GM23248 (cell line): Measurements from ENCODE around the gene RANGAP1. TPM values are rescaled to one million over a fixed set of nuclear protein-coding genes. Genes with fewer than 3 reads are reported as not detected.

ENCODE experiments used
- DNase-seq: peaks from one replicate; pipeline ENCODE4 v3.0.0-alpha.2; 2015
- H2AFZ ChIP-seq: fragments of 200-600 bp; sonication (generic); 2 replicates; pipeline ENCODE4 v1.6.1; 2016; ENCODE audit warnings: antibody characterized with exemption
- H3F3A ChIP-seq: fragments of 200-600 bp; sonication (generic); 2 replicates; pipeline ENCODE4 v1.6.1; 2016; ENCODE audit warnings: mild to moderate bottlenecking, antibody characterized with exemption, mixed run types; ENCODE audit not compliant: insufficient read depth
- H3K27ac ChIP-seq: fragments of 200-600 bp; sonication (generic); 2 replicates; pipeline ENCODE4 v1.5.1; 2016; ENCODE audit warnings: mild to moderate bottlenecking
- H3K27me3 ChIP-seq: fragments of 200-600 bp; sonication (generic); replicated peaks from 2 replicates; pipeline ENCODE4 v1.6.1; 2016; ENCODE audit warnings: mild to moderate bottlenecking; ENCODE audit not compliant: insufficient read depth
- H3K36me3 ChIP-seq: fragments of 200-600 bp; sonication (generic); 2 replicates; pipeline ENCODE4 v1.6.1; 2016; ENCODE audit warnings: low read depth, mild to moderate bottlenecking
- H3K4me1 ChIP-seq: fragments of 200-600 bp; sonication (generic); 2 replicates; pipeline ENCODE4 v1.6.1; 2016; ENCODE audit warnings: mild to moderate bottlenecking; ENCODE audit not compliant: insufficient read depth
- H3K4me2 ChIP-seq: fragments of 200-600 bp; sonication (generic); one replicate; pipeline ENCODE4 v1.6.1; 2016; ENCODE audit warnings: mild to moderate bottlenecking; ENCODE audit not compliant: unreplicated experiment
- H3K4me3 ChIP-seq: fragments of 200-600 bp; sonication (generic); 2 replicates; pipeline ENCODE4 v1.5.1; 2016; ENCODE audit warnings: mild to moderate bottlenecking
- H3K79me2 ChIP-seq: fragments of 200-600 bp; sonication (generic); 2 replicates; pipeline ENCODE4 v1.6.1; 2016; ENCODE audit warnings: mild to moderate bottlenecking; ENCODE audit not compliant: insufficient read depth
- H3K9ac ChIP-seq: fragments of 200-600 bp; sonication (generic); 2 replicates; pipeline ENCODE4 v1.6.1; 2016; ENCODE audit warnings: mild to moderate bottlenecking
- H3K9me2 ChIP-seq: fragments of 200-600 bp; sonication (generic); 2 replicates; pipeline ENCODE4 v1.6.1; 2016; ENCODE audit warnings: mixed run types, mild to moderate bottlenecking, moderate library complexity; ENCODE audit not compliant: insufficient read depth
- H3K9me3 ChIP-seq: fragments of 200-600 bp; sonication (generic); one replicate; pipeline ENCODE4 v1.6.1; 2017; ENCODE audit warnings: low read depth
- H4K20me1 ChIP-seq: fragments of 200-600 bp; sonication (generic); 2 replicates; pipeline ENCODE4 v1.6.0; 2016; ENCODE audit not compliant: insufficient read depth
- EZH2 ChIP-seq: fragments of 200-600 bp; sonication (generic); IDR thresholded peaks from 2 replicates; pipeline ENCODE4 v1.6.1; 2018; ENCODE audit warnings: antibody characterized with exemption, mild to moderate bottlenecking; ENCODE audit not compliant: insufficient read depth, poor library complexity, severe bottlenecking
- EZH2phosphoT487 ChIP-seq: fragments of 200-600 bp; sonication (generic); IDR thresholded peaks from 2 replicates; pipeline ENCODE4 v1.6.1; 2018; ENCODE audit warnings: antibody characterized with exemption, moderate library complexity, mild to moderate bottlenecking, low read depth; ENCODE audit not compliant: insufficient read depth
- WGBS, 2 experiments: methylation state at CpG; one replicate each; pipeline ENCODE4 v1.1.6; 2015 to 2017; ENCODE audit warnings: low lambda C conversion rate in 2 of 2, low coverage in 1 of 2; ENCODE audit errors: missing lambda C conversion rate in 2 of 2; 5-methylcytosine and 5-hydroxymethylcytosine counted together
- in situ Hi-C: fragments of 300-500 bp; cut with MboI; formaldehyde crosslinking; loops from 2 replicates; pipeline ENCODE4 v1.15.0; 2020
- polyA plus RNA-seq: library from polyadenylated mRNA; unstranded; fragments of >200 nt; fragmentation: Nextera tagmentation; extraction: Ambion mirVana; gene quantifications from 2 replicates; pipeline ENCODE4 v1.2.1, GENCODE V29; 2016
- total RNA-seq: library from RNA; depleted of rRNA; stranded (reverse); fragments of >200 nt; shearing (Covaris generic); gene quantifications from 2 replicates; pipeline ENCODE4 v1.2.3, GENCODE V29; 2014

Gene RANGAP1
- total and polyA plus RNA-seq, 2 experiments from 2014 or later = 52.3 to 73.5 TPM

- Histone ChIP-seq H3K27me3 (no peaks in the 10 kb centered on the region), H2AFZ (no peak overlapping the region), H3K4me2 (no peak overlapping the region), H3F3A (no peaks in the 10 kb centered on the region), H4K20me1 (no peaks in the 10 kb centered on the region), H3K36me3 (no peaks in the 10 kb centered on the region), H3K9ac (no peak overlapping the region), H3K27ac (no peak overlapping the region), H3K9me3 (no peaks in the 10 kb centered on the region), H3K9me2 (no peaks in the 10 kb centered on the region), H3K4me1 (no peaks in the 10 kb centered on the region), H3K79me2 (no peaks in the 10 kb centered on the region), H3K4me3 (no peak overlapping the region)
- no peak for DNase-seq
- 85 to 88% methylated on average over 8 to 9 of the region's 9 CpGs for WGBS, 2 experiments
- TF ChIP-seq EZH2 (no peak), EZH2phosphoT487 (no peak)
- in situ Hi-C loops = no loop called here
Measured at GRCh38 chr22:41230401-41230785, 55.6 kb downstream of the RANGAP1 start.

GRCh38 chr22:41229730-41230400, 56.1 kb downstream of the RANGAP1 start:
- Histone ChIP-seq H3K9me2 (no peaks in the 10 kb centered on the region), H3F3A (no peaks in the 10 kb centered on the region), H3K4me1 (no peaks in the 10 kb centered on the region), H4K20me1 (no peaks in the 10 kb centered on the region), H3K9ac (no peak overlapping the region), H3K9me3 (no peaks in the 10 kb centered on the region), H3K27me3 (no peaks in the 10 kb centered on the region), H3K27ac (no peak overlapping the region), H3K4me2 (no peak overlapping the region), H2AFZ (no peak overlapping the region), H3K79me2 (no peaks in the 10 kb centered on the region), H3K4me3 (no peak overlapping the region), H3K36me3 (no peaks in the 10 kb centered on the region)
- no peak for DNase-seq
- in situ Hi-C loops = no loop called here
- TF ChIP-seq EZH2 (no peak), EZH2phosphoT487 (no peak)
- 72 to 85% methylated on average over 7 to 17 of the region's 17 CpGs for WGBS, 2 experiments

DNA sequence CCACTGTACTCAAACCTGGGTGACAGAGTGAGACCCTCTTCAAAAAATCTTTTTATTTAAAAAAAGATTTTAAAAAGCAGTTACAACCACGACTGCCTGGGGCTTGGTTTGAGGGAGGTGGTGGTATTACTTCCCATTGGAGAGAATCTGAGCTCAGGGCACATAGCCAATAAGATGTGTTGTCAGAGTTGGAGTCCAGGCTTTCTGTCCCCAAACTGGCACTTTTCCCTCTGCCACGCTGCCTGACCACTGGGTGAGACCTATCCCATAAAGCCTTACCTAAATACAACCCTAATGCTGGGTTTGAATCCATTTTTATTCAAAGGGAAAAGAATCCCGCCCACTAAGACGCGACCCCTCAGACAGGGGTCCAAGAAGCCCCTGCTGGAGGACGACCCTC, 56.8 kb downstream of the RANGAP1 start:
- no peak for DNase-seq
- Histone ChIP-seq H3K4me1 (no peaks in the 10 kb centered on the region), H3F3A (no peaks in the 10 kb centered on the region), H2AFZ (no peak overlapping the region), H3K27me3 (no peaks in the 10 kb centered on the region), H3K4me2 (no peak overlapping the region), H3K79me2 (no peaks in the 10 kb centered on the region), H3K27ac (no peak overlapping the region), H3K36me3 (no peaks in the 10 kb centered on the region), H3K9me3 (no peaks in the 10 kb centered on the region), H3K9ac (no peak overlapping the region), H4K20me1 (no peaks in the 10 kb centered on the region), H3K4me3 (no peak overlapping the region), H3K9me2 (no peaks in the 10 kb centered on the region)
- in situ Hi-C loops = no loop called here
- WGBS, 2 experiments = 82 to 85% methylated on average over 6 of the region's 6 CpGs
- TF ChIP-seq EZH2phosphoT487 (no peak), EZH2 (no peak)

GRCh38 chr22:41226723-41227655, 59.0 kb downstream of the RANGAP1 start:
- no peaks in the 10 kb centered on the region for H3K27me3 ChIP-seq
- DNase-seq = no peak
- no peak overlapping the region for H2AFZ ChIP-seq
- H3K9me3 ChIP-seq = no peaks in the 10 kb centered on the region
- no peak overlapping the region for H3K4me3 ChIP-seq
- H3K27ac ChIP-seq = no peak overlapping the region
- H3K4me2 ChIP-seq = no peak overlapping the region
- no peak overlapping the region for H3K9ac ChIP-seq
- no peaks in the 10 kb centered on the region for H3K36me3 ChIP-seq
- 90 to 92% methylated on average over 25 to 26 of the region's 26 CpGs for WGBS, 2 experiments
- H3F3A ChIP-seq = no peaks in the 10 kb centered on the region
- no peaks in the 10 kb centered on the region for H3K4me1 ChIP-seq
- no peaks in the 10 kb centered on the region for H4K20me1 ChIP-seq
- H3K9me2 ChIP-seq = no peaks in the 10 kb centered on the region
- no peaks in the 10 kb centered on the region for H3K79me2 ChIP-seq
- in situ Hi-C loops = no loop called here
- no peak for TF ChIP-seq EZH2phosphoT487
- no peak for TF ChIP-seq EZH2
